HepG2 (cell line): ENCODE measurements around the gene MAPK8IP3. TPM values are rescaled to one million over a fixed set of nuclear protein-coding genes. Genes with fewer than 3 reads are reported as not detected.

Source experiments
- AGO1 ChIP-seq: fragments of 200-400 bp; formaldehyde crosslinking; IDR thresholded peaks from 2 replicates; pipeline ENCODE4 v1.6.1; 2017; ENCODE audit warnings: mild to moderate bottlenecking, low read depth, low read length, moderate library complexity; ENCODE audit not compliant: poor library complexity, severe bottlenecking
- AKAP8 ChIP-seq: sonication (generic); formaldehyde crosslinking; IDR thresholded peaks from 2 replicates; pipeline ENCODE4 v1.5.1; 2020; ENCODE audit warnings: mild to moderate bottlenecking, missing genetic modification reagents
- MED8 ChIP-seq: sonication (generic); formaldehyde crosslinking; IDR thresholded peaks from 2 replicates; pipeline ENCODE4 v1.8.1; 2023; ENCODE audit warnings: mild to moderate bottlenecking, missing genetic modification reagents; ENCODE audit not compliant: insufficient replicate concordance
- PHF5A ChIP-seq: IDR thresholded peaks from one replicate; pipeline ENCODE4 v1.6.1; 2018; ENCODE audit warnings: low read depth, missing genetic modification reagents; ENCODE audit not compliant: unreplicated experiment
- PITX1 ChIP-seq: sonication (generic); formaldehyde crosslinking; IDR thresholded peaks from 2 replicates; pipeline ENCODE4 v1.5.1; 2020; ENCODE audit warnings: mild to moderate bottlenecking, missing genetic modification reagents
- PRPF4 ChIP-seq: fragments of 200-400 bp; formaldehyde crosslinking; IDR thresholded peaks from 2 replicates; pipeline ENCODE4 v1.6.1; 2016; ENCODE audit warnings: low read length, low read depth; ENCODE audit not compliant: poor library complexity, severe bottlenecking
- SRSF1 ChIP-seq: fragments of 200-400 bp; formaldehyde crosslinking; optimal IDR thresholded peaks from 2 replicates; pipeline ENCODE3; 2017; ENCODE audit warnings: mild to moderate bottlenecking, low read depth, low read length, moderate library complexity
- ZNF251 ChIP-seq: sonication (generic); formaldehyde crosslinking; IDR thresholded peaks from 2 replicates; pipeline ENCODE4 v1.9.0; 2021; ENCODE audit warnings: mild to moderate bottlenecking, missing genetic modification reagents
- ZNF782 ChIP-seq: sonication (generic); formaldehyde crosslinking; IDR thresholded peaks from 2 replicates; pipeline ENCODE4 v1.4.0; 2020; ENCODE audit warnings: missing genetic modification reagents, mild to moderate bottlenecking, borderline replicate concordance
- polyA plus RNA-seq, 8 experiments: library from polyadenylated mRNA; depleted of rRNA in 3 of 8; stranded (reverse) in 7 of 8; unstranded in 1 of 8; fragments of >200 nt; fragmentation: Illumina TruSeq in 4 of 8; extraction: Trizol in 4 of 8; gene quantifications; 2 replicates each; pipeline versions ENCODE4 v1.2.1 to v1.2.3, GENCODE V29; 2011 to 2016; ENCODE audit warnings: low read depth in 4 of 8, missing spikeins in 1 of 8, mixed read lengths in 1 of 8; ENCODE audit not compliant: insufficient read depth in 1 of 8
- total RNA-seq, 5 experiments: library from RNA; depleted of rRNA; stranded (reverse); fragments of >200 nt; fragmentation: Illumina TruSeq; extraction: Trizol; gene quantifications; 2 replicates each; pipeline ENCODE4 v1.2.3, GENCODE V29; 2016; ENCODE audit warnings: low read depth in 1 of 5
- TF ChIP-seq, protein P1 (sequence below): IDR thresholded peaks from 2 replicates; pipeline ENCODE4 v1.6.1; 2016; ENCODE audit warnings: mild to moderate bottlenecking
- TF ChIP-seq, protein P2 (sequence below): sonication (generic); formaldehyde crosslinking; IDR thresholded peaks from 2 replicates; pipeline ENCODE4 v1.4.0; 2020; ENCODE audit warnings: missing genetic modification reagents
- TF ChIP-seq, protein P3 (sequence below): sonication (generic); formaldehyde crosslinking; IDR thresholded peaks from 2 replicates; pipeline ENCODE4 v1.5.1; 2020; ENCODE audit warnings: mild to moderate bottlenecking, missing genetic modification reagents, moderate library complexity
- TF ChIP-seq, protein P4 (sequence below): sonication (generic); formaldehyde crosslinking; IDR thresholded peaks from 2 replicates; pipeline ENCODE4 v1.4.0; 2020; ENCODE audit warnings: missing genetic modification reagents
- TF ChIP-seq, protein P5 (sequence below): sonication (generic); formaldehyde crosslinking; IDR thresholded peaks from 2 replicates; pipeline ENCODE4 v1.5.0; 2020; ENCODE audit warnings: mild to moderate bottlenecking, missing genetic modification reagents

Gene MAPK8IP3
- total and polyA plus RNA-seq, 2 of the 13 experiments (the other 11 are each of a cell fraction or from before 2014, with no cell fraction given): 25.1 to 41.7 TPM

DNA sequence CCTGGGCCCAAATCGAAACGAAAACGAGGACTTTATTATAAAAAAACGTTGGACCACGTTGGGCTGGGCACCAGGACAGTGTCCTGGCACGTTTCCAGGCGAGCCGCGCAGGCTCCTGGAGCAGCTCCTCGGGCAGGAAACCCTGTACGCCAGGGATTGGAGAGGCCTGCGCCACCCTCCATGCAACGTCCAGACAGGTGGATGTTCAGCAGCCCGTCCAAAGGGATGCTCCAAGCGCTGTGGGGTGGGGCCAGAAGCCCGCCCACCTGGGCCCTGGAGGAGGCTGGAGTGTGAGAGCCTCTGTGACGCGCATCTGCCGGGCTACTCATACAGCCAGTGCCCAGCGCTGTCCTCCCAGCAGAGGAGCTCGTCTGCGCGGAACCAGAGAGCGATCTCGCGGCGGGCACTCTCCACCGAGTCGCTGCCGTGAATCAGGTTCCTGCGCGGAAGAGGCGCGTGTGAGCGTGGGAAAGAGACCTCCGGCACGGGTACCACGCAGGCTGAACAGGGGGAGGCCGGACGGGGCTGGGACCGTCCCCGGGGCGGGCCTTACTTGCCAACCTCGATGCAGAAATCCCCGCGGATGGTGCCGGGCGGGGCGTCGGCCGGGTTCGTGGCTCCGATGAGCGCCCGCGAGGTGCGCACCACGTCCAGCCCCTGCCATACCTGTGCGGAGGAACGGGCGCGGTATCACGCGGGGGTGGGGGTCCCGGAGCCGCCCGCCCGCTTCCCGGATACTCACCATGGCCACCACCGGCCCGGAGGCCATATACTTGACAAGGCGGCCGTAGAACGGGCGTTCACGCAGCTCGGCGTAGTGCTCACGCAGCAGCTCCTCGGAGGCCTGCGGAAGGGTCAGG is 64.6 kb downstream of the MAPK8IP3 start (continued):
- TF ChIP-seq, protein P1, sequence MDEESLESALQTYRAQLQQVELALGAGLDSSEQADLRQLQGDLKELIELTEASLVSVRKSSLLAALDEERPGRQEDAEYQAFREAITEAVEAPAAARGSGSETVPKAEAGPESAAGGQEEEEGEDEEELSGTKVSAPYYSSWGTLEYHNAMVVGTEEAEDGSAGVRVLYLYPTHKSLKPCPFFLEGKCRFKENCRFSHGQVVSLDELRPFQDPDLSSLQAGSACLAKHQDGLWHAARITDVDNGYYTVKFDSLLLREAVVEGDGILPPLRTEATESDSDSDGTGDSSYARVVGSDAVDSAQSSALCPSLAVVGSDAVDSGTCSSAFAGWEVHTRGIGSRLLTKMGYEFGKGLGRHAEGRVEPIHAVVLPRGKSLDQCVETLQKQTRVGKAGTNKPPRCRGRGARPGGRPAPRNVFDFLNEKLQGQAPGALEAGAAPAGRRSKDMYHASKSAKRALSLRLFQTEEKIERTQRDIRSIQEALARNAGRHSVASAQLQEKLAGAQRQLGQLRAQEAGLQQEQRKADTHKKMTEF (CRISPR knock-in tag): no peak
- TF ChIP-seq, protein P2, sequence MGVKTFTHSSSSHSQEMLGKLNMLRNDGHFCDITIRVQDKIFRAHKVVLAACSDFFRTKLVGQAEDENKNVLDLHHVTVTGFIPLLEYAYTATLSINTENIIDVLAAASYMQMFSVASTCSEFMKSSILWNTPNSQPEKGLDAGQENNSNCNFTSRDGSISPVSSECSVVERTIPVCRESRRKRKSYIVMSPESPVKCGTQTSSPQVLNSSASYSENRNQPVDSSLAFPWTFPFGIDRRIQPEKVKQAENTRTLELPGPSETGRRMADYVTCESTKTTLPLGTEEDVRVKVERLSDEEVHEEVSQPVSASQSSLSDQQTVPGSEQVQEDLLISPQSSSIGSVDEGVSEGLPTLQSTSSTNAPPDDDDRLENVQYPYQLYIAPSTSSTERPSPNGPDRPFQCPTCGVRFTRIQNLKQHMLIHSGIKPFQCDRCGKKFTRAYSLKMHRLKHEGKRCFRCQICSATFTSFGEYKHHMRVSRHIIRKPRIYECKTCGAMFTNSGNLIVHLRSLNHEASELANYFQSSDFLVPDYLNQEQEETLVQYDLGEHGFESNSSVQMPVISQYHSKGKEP (CRISPR knock-in tag): no peak
- TF ChIP-seq SRSF1: peak; percentile 19
- no peak for TF ChIP-seq PITX1 (CRISPR knock-in tag)
- no peak for TF ChIP-seq PHF5A (CRISPR knock-in tag)
- no peak for TF ChIP-seq ZNF251
- TF ChIP-seq, protein P3, sequence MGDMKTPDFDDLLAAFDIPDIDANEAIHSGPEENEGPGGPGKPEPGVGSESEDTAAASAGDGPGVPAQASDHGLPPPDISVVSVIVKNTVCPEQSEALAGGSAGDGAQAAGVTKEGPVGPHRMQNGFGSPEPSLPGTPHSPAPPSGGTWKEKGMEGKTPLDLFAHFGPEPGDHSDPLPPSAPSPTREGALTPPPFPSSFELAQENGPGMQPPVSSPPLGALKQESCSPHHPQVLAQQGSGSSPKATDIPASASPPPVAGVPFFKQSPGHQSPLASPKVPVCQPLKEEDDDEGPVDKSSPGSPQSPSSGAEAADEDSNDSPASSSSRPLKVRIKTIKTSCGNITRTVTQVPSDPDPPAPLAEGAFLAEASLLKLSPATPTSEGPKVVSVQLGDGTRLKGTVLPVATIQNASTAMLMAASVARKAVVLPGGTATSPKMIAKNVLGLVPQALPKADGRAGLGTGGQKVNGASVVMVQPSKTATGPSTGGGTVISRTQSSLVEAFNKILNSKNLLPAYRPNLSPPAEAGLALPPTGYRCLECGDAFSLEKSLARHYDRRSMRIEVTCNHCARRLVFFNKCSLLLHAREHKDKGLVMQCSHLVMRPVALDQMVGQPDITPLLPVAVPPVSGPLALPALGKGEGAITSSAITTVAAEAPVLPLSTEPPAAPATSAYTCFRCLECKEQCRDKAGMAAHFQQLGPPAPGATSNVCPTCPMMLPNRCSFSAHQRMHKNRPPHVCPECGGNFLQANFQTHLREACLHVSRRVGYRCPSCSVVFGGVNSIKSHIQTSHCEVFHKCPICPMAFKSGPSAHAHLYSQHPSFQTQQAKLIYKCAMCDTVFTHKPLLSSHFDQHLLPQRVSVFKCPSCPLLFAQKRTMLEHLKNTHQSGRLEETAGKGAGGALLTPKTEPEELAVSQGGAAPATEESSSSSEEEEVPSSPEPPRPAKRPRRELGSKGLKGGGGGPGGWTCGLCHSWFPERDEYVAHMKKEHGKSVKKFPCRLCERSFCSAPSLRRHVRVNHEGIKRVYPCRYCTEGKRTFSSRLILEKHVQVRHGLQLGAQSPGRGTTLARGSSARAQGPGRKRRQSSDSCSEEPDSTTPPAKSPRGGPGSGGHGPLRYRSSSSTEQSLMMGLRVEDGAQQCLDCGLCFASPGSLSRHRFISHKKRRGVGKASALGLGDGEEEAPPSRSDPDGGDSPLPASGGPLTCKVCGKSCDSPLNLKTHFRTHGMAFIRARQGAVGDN: peak; percentile 13; the same call in 1 of the 2 replicates
- TF ChIP-seq, protein P4, sequence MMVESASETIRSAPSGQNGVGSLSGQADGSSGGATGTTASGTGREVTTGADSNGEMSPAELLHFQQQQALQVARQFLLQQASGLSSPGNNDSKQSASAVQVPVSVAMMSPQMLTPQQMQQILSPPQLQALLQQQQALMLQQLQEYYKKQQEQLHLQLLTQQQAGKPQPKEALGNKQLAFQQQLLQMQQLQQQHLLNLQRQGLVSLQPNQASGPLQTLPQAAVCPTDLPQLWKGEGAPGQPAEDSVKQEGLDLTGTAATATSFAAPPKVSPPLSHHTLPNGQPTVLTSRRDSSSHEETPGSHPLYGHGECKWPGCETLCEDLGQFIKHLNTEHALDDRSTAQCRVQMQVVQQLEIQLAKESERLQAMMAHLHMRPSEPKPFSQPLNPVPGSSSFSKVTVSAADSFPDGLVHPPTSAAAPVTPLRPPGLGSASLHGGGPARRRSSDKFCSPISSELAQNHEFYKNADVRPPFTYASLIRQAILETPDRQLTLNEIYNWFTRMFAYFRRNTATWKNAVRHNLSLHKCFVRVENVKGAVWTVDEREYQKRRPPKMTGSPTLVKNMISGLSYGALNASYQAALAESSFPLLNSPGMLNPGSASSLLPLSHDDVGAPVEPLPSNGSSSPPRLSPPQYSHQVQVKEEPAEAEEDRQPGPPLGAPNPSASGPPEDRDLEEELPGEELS: no peak
- TF ChIP-seq, protein P5, sequence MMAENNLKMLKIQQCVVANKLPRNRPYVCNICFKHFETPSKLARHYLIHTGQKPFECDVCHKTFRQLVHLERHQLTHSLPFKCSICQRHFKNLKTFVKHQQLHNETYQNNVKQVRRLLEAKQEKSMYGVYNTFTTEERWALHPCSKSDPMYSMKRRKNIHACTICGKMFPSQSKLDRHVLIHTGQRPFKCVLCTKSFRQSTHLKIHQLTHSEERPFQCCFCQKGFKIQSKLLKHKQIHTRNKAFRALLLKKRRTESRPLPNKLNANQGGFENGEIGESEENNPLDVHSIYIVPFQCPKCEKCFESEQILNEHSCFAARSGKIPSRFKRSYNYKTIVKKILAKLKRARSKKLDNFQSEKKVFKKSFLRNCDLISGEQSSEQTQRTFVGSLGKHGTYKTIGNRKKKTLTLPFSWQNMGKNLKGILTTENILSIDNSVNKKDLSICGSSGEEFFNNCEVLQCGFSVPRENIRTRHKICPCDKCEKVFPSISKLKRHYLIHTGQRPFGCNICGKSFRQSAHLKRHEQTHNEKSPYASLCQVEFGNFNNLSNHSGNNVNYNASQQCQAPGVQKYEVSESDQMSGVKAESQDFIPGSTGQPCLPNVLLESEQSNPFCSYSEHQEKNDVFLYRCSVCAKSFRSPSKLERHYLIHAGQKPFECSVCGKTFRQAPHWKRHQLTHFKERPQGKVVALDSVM: no peak
- no peak for TF ChIP-seq MED8
- TF ChIP-seq PRPF4: no peak
- 0 out of 2 replicates have a peak, but pooled peaks have one; percentile 35 for TF ChIP-seq AKAP8 (CRISPR knock-in tag)
- no peak for TF ChIP-seq ZNF782 (CRISPR knock-in tag)
- peak; percentile 93 for TF ChIP-seq AGO1
